GM12878 (cell line): ENCODE data around the gene TMEM37.

Experiments used
- BCLAF1 ChIP-seq: fragments of 450-650 bp; IDR thresholded peaks from 2 replicates; pipeline ENCODE4 v1.6.1; 2017; ENCODE audit warnings: antibody characterized with exemption, mild to moderate bottlenecking, moderate library complexity
- CTCF ChIP-seq, 3 experiments: IDR thresholded peaks in 2 of 3; conservative IDR thresholded peaks in 1 of 3; 2 replicates each; pipeline ENCODE4 v1.5.1; 2011; ENCODE audit warnings: low read depth in 3 of 3, low read length in 3 of 3, mild to moderate bottlenecking in 3 of 3, control low read depth in 2 of 3, moderate library complexity in 2 of 3, inconsistent platforms in 1 of 3, mixed read lengths in 1 of 3; ENCODE audit not compliant: control insufficient read depth in 2 of 3, insufficient read depth in 1 of 3; ENCODE audit errors: extremely low read depth in 1 of 3
- GABPA ChIP-seq: IDR thresholded peaks from 2 replicates; pipeline ENCODE4 v1.6.1; 2014; ENCODE audit warnings: antibody characterized with exemption, low read depth, mild to moderate bottlenecking, inconsistent platforms
- LARP7 ChIP-seq: fragments of 450-650 bp; IDR thresholded peaks from 2 replicates; pipeline ENCODE4 v1.6.1; 2017; ENCODE audit warnings: mild to moderate bottlenecking
- MYC ChIP-seq: IDR thresholded peaks from 2 replicates; pipeline ENCODE4 v1.6.1; 2011; ENCODE audit warnings: mild to moderate bottlenecking, low read length, moderate library complexity, inconsistent platforms; ENCODE audit not compliant: insufficient read depth, insufficient replicate concordance, insufficient read length, severe bottlenecking
- NKRF ChIP-seq: fragments of 450-650 bp; conservative IDR thresholded peaks from 2 replicates; pipeline ENCODE4 v1.6.1; 2017; ENCODE audit warnings: mild to moderate bottlenecking, moderate library complexity
- NRF1 ChIP-seq: conservative IDR thresholded peaks from 2 replicates; pipeline ENCODE4 v1.6.1; 2011; ENCODE audit warnings: mild to moderate bottlenecking, low read depth, low read length, improper control_type of control experiment
- PBX3 ChIP-seq: IDR thresholded peaks from 2 replicates; pipeline ENCODE4 v1.6.1; 2011; ENCODE audit warnings: mild to moderate bottlenecking, low read depth, low read length, moderate library complexity; ENCODE audit not compliant: insufficient replicate concordance
- POLR2A ChIP-seq: IDR thresholded peaks from 2 replicates; pipeline ENCODE4 v1.6.1; 2011; ENCODE audit warnings: low read depth, mild to moderate bottlenecking, low read length
- RAD21 ChIP-seq: IDR thresholded peaks from 2 replicates; pipeline ENCODE4 v1.6.1; 2011; ENCODE audit warnings: mild to moderate bottlenecking, low read depth, low read length, moderate library complexity; ENCODE audit not compliant: insufficient read depth
- RFX5 ChIP-seq: IDR thresholded peaks from 2 replicates; pipeline ENCODE4 v1.6.1; 2011; ENCODE audit warnings: low read depth, low read length, improper control_type of control experiment
- ZBTB33 ChIP-seq: fragments of 450-650 bp; IDR thresholded peaks from 2 replicates; pipeline ENCODE4 v1.6.1; 2017; ENCODE audit warnings: mild to moderate bottlenecking
- TF ChIP-seq, protein P1 (sequence below): IDR thresholded peaks from 2 replicates; pipeline ENCODE4 v1.6.1; 2012; ENCODE audit warnings: low read length, inconsistent platforms

DNA sequence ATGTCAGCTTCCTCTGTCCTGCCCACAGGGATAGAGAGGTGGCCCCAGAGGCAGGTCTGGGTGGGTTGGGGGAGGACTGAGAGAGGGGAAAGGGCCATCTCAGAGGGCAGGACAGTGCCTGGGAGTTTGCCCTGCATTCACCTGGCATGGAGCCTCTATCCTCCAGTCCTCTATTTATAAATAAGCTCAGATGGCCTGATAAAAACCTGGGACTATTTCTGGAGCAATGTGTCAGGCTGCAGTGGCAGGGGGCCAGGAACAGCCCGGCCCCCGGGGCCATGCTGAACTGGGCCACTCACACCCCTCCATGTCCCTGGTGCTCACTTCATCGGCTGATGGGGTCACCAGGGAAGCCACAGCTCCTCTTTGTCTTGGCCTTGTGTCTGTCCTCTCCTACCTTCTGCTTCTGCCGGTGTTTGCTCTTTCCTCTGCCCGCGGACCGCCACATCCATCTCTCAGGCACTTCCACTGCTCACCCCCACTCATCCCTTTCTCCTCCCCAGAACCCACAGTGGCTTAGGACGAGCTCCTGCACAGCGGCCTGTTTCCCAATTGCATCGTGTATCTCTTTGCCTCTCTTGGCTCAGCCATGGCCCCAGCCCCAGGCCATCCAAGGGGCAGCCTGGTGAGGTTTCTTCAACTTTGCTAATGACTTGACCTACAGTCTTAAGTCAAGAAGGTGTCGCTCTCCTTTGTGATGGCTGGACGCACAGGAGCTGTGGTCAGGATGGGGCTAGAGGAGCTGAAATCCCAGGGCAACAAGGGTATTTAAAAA is 53.9 kb downstream of the TMEM37 start:
- TF ChIP-seq NKRF (no peak), POLR2A (no peak), RFX5 (no peak), CTCF (IDR thresholded peaks at IDR 0.05 in 2 of 3, conservative IDR thresholded peaks at IDR 0.05 in 1 of 3; ENCODE audit: control insufficient read depth in 2 of 3, extremely low read depth in 1 of 3, insufficient read depth in 1 of 3, low read depth in 3 of 3, low read length in 3 of 3) (no peak), MYC (no peak), PBX3 (no peak), GABPA (no peak), RAD21 (no peak), NRF1 (no peak), BCLAF1 (no peak), LARP7 (no peak), ZBTB33 (no peak)
- TF ChIP-seq, protein P1, sequence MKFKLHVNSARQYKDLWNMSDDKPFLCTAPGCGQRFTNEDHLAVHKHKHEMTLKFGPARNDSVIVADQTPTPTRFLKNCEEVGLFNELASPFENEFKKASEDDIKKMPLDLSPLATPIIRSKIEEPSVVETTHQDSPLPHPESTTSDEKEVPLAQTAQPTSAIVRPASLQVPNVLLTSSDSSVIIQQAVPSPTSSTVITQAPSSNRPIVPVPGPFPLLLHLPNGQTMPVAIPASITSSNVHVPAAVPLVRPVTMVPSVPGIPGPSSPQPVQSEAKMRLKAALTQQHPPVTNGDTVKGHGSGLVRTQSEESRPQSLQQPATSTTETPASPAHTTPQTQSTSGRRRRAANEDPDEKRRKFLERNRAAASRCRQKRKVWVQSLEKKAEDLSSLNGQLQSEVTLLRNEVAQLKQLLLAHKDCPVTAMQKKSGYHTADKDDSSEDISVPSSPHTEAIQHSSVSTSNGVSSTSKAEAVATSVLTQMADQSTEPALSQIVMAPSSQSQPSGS: no peak
